ENCODE data around the gene DOCK1.

The DOCK1 gene

GRCh38 chr10:127135844-127136577 is 230.8 kb downstream of the DOCK1 start:
- DNase-seq (ENCODE audit: low read depth in 2 of 2): no peak

- DNase-seq (ENCODE audit: low read depth in 2 of 2): no peak
Observed at GRCh38 chr10:127137391-127137790, 232.2 kb downstream of the DOCK1 start.

- DNase-seq (ENCODE audit: low read depth in 2 of 2): no peak
Observed at GRCh38 chr10:127142136-127142535, 236.9 kb downstream of the DOCK1 start.

GRCh38 chr10:127142856-127143255 is 237.6 kb downstream of the DOCK1 start:
- DNase-seq (ENCODE audit: low read depth in 2 of 2): no peak

GRCh38 chr10:127145173-127145572 is 239.9 kb downstream of the DOCK1 start:
- DNase-seq (ENCODE audit: low read depth in 2 of 2): no peak

- no peak for DNase-seq (ENCODE audit: low read depth in 2 of 2)
Observed at GRCh38 chr10:127146661-127147060, 241.4 kb downstream of the DOCK1 start.

GRCh38 chr10:127148066-127148932 is 243.1 kb downstream of the DOCK1 start:
- DNase-seq (ENCODE audit: low read depth in 2 of 2): no peak

GRCh38 chr10:127148933-127149220 is 243.6 kb downstream of the DOCK1 start:
- no peak for DNase-seq (ENCODE audit: low read depth in 2 of 2)

- no peak for DNase-seq (ENCODE audit: low read depth in 2 of 2)
Observed at GRCh38 chr10:127149501-127150081, 244.4 kb downstream of the DOCK1 start.

GRCh38 chr10:127150136-127150535 is 244.9 kb downstream of the DOCK1 start:
- no peak for DNase-seq (ENCODE audit: low read depth in 2 of 2)

- no peak for DNase-seq (ENCODE audit: low read depth in 2 of 2)
Observed at GRCh38 chr10:127151541-127151940, 246.3 kb downstream of the DOCK1 start.

GRCh38 chr10:127151981-127152699 is 246.9 kb downstream of the DOCK1 start:
- no peak for DNase-seq (ENCODE audit: low read depth in 2 of 2)

GRCh38 chr10:127153181-127153580 is 248.0 kb downstream of the DOCK1 start:
- no peak for DNase-seq (ENCODE audit: low read depth in 2 of 2)

- no peak for DNase-seq (ENCODE audit: low read depth in 2 of 2)
Observed at GRCh38 chr10:127154831-127155620, 249.8 kb downstream of the DOCK1 start.

GRCh38 chr10:127157089-127157488 is 251.9 kb downstream of the DOCK1 start:
- DNase-seq (ENCODE audit: low read depth in 2 of 2): no peak

- DNase-seq (ENCODE audit: low read depth in 2 of 2): no peak
Observed at GRCh38 chr10:127157506-127158200, 252.4 kb downstream of the DOCK1 start.

GRCh38 chr10:127158662-127159061 is 253.4 kb downstream of the DOCK1 start:
- no peak for DNase-seq (ENCODE audit: low read depth in 2 of 2)

GRCh38 chr10:127159648-127160245 is 254.5 kb downstream of the DOCK1 start:
- DNase-seq (ENCODE audit: low read depth in 2 of 2): no peak

- no peak for DNase-seq (ENCODE audit: low read depth in 2 of 2)
Observed at GRCh38 chr10:127161482-127161881, 256.3 kb downstream of the DOCK1 start.

- DNase-seq (ENCODE audit: low read depth in 2 of 2): no peak
Observed at GRCh38 chr10:127162841-127163240, 257.6 kb downstream of the DOCK1 start.

Measured in stimulated activated CD8-positive, alpha-beta memory T cell treated with anti-CD3 and anti-CD28 coated beads, Interleukin-7, amount 100 ng/mL, for 1 hour (primary cell).